K562 (cell line): ENCODE measurements around the gene FNBP1. TPM values are rescaled to one million over a fixed set of nuclear protein-coding genes. Genes with fewer than 3 reads are reported as not detected.
A peak's percentile ranks its signal among the peaks of the same experiment; 100 is the strongest.

Experiments used
- ATAC-seq: fragments of 200-7000 bp; cut with Tn5 transposase; 3 replicates; pipeline ENCODE4 v1.9.1; 2020; ENCODE audit warnings: moderate library complexity
- BruUV-seq: library from RNA; stranded (reverse); fragments of 400-500 nt; replicated peaks from 2 replicates; lab custom pipeline; 2021; lab: Mats Ljungman, UMichigan
- CTCF ChIA-PET: fragments of 300-600 bp; formaldehyde crosslinking; extraction: SDS; loops from one replicate; lab custom pipeline; 2021; ENCODE audit warnings: low intra/inter-chr PET ratio; lab: Yijun Ruan, JAX
- POLR2A ChIA-PET: fragments of 300-600, 350-650 bp; sonication (Branson Sonifier 250); formaldehyde crosslinking; extraction: SDS; loops from one replicate; lab custom pipeline; 2021; ENCODE audit warnings: antibody characterized with exemption, inconsistent platforms; lab: Yijun Ruan, JAX
- DNase-seq, 4 experiments: peaks; one replicate each; pipeline versions ENCODE4 v3.0.0 to v3.0.0-alpha.2; 2011 to 2018; ENCODE audit warnings: low spot score in 3 of 4, mixed read lengths in 3 of 4; ENCODE audit errors: extremely low read depth in 1 of 4
- FAIRE-seq: peaks from 2 replicates; lab custom pipeline; 2011; peaks lifted over from hg19 to GRCh38; lab: Jason Lieb, UNC
- H2AFZ ChIP-seq: 2 replicates; pipeline ENCODE4 v1.6.0; 2011; ENCODE audit warnings: low read depth, low read length, control low read depth, inconsistent platforms
- H3K27ac ChIP-seq: fragments of 200-600 bp; 3 replicates; pipeline ENCODE4 v1.8.0; 2011; ENCODE audit warnings: low read depth, mild to moderate bottlenecking, control low read depth, inconsistent platforms, low read length, moderate library complexity, mixed read lengths; ENCODE audit errors: extremely low read depth
- H3K27me3 ChIP-seq, 2 experiments: fragments of 300-600 bp in 1 of 2; 2 replicates in 1 of 2; 3 replicates in 1 of 2; pipeline versions ENCODE4 v1.6.0 to v1.8.0; 2011; ENCODE audit warnings: inconsistent platforms in 2 of 2, low read length in 2 of 2, mild to moderate bottlenecking in 1 of 2, mixed read lengths in 1 of 2, moderate library complexity in 1 of 2; ENCODE audit not compliant: control insufficient read depth in 2 of 2, insufficient read depth in 2 of 2
- H3K36me3 ChIP-seq: fragments of 300-600 bp; 3 replicates; pipeline ENCODE4 v1.8.0; 2011; ENCODE audit warnings: mild to moderate bottlenecking, low read length, inconsistent platforms; ENCODE audit not compliant: control insufficient read depth, insufficient read depth
- H3K4me1 ChIP-seq, 2 experiments: fragments of 200-600 bp in 1 of 2; replicated peaks in 1 of 2; 2 replicates in 1 of 2; 3 replicates in 1 of 2; pipeline versions ENCODE4 v1.5.1 to v1.8.0; 2011; ENCODE audit warnings: inconsistent platforms in 2 of 2, low read length in 2 of 2, mild to moderate bottlenecking in 1 of 2, mixed read lengths in 1 of 2, moderate library complexity in 1 of 2; ENCODE audit not compliant: control insufficient read depth in 2 of 2, insufficient read depth in 2 of 2
- H3K4me2 ChIP-seq: 2 replicates; pipeline ENCODE4 v1.6.1; 2011; ENCODE audit warnings: low read length, control low read depth, inconsistent platforms, mixed read lengths; ENCODE audit not compliant: insufficient read depth
- H3K4me3 ChIP-seq: fragments of 200-600 bp; sonication (generic), shearing (Covaris generic); 2 replicates; pipeline ENCODE4 v1.5.1; 2016; ENCODE audit warnings: control low read depth, inconsistent platforms
- H3K79me2 ChIP-seq: fragments of 200-600 bp; 3 replicates; pipeline ENCODE4 v1.8.0; 2011; ENCODE audit warnings: low read length, inconsistent platforms; ENCODE audit not compliant: control insufficient read depth, insufficient read depth
- H3K9ac ChIP-seq, 2 experiments: 2 replicates each; pipeline versions ENCODE4 v1.6.0 to v1.6.1; 2011; ENCODE audit warnings: low read depth in 2 of 2, low read length in 2 of 2, control low read depth in 1 of 2, inconsistent platforms in 1 of 2, mild to moderate bottlenecking in 1 of 2, mixed read lengths in 1 of 2; ENCODE audit not compliant: insufficient read depth in 1 of 2
- H3K9me1 ChIP-seq: one replicate; pipeline ENCODE4 v1.6.0; 2011; ENCODE audit warnings: inconsistent platforms, mild to moderate bottlenecking, low read length, moderate library complexity; ENCODE audit not compliant: control insufficient read depth, insufficient read depth
- H3K9me3 ChIP-seq: replicated peaks from 2 replicates; pipeline ENCODE4 v1.5.1; 2011; ENCODE audit warnings: low read depth, low read length, inconsistent platforms; ENCODE audit not compliant: control insufficient read depth, insufficient read depth
- H4K20me1 ChIP-seq: replicated peaks from 2 replicates; pipeline ENCODE4 v1.6.1; 2011; ENCODE audit warnings: low read length, inconsistent platforms, mixed read lengths; ENCODE audit not compliant: control insufficient read depth, insufficient read depth
- BHLHE40 ChIP-seq: IDR thresholded peaks from 2 replicates; pipeline ENCODE4 v1.6.1; 2011; ENCODE audit warnings: low read length, improper control_type of control experiment
- CTCF ChIP-seq, 3 experiments: IDR thresholded peaks in 2 of 3; conservative IDR thresholded peaks in 1 of 3; 2 replicates each; pipeline ENCODE4 v1.5.1; 2011 to 2012; ENCODE audit warnings: low read length in 3 of 3, mild to moderate bottlenecking in 3 of 3, control low read depth in 2 of 3, improper control_type of control experiment in 1 of 3, inconsistent platforms in 1 of 3, low read depth in 1 of 3, mixed read lengths in 1 of 3, moderate library complexity in 1 of 3; ENCODE audit not compliant: insufficient read depth in 2 of 3
- ILF3 ChIP-seq: fragments of 450-650 bp; IDR thresholded peaks from 2 replicates; pipeline ENCODE4 v1.6.1; 2018; ENCODE audit warnings: antibody characterized with exemption, mild to moderate bottlenecking, moderate library complexity, borderline replicate concordance
- NR2F6 ChIP-seq: fragments of 450-650 bp; formaldehyde crosslinking; IDR thresholded peaks from 2 replicates; pipeline ENCODE4 v1.4.0; 2020; ENCODE audit warnings: mild to moderate bottlenecking
- RAD21 ChIP-seq, 2 experiments: fragments of 250-450 bp in 1 of 2; fragments of 450-650 bp in 1 of 2; sonication (Bioruptor Pico) in 1 of 2; formaldehyde crosslinking in 1 of 2; IDR thresholded peaks in 1 of 2; conservative IDR thresholded peaks in 1 of 2; 2 replicates each; pipeline versions ENCODE4 v1.4.0 to v1.8.0; 2020 to 2022; ENCODE audit warnings: mild to moderate bottlenecking in 2 of 2, moderate library complexity in 1 of 2
- ZNF140 ChIP-seq: fragments of 250-450 bp; sonication (Bioruptor Pico); IDR thresholded peaks from 2 replicates; pipeline ENCODE4 v1.8.0; 2021; ENCODE audit warnings: moderate library complexity, mild to moderate bottlenecking, inconsistent platforms
- WGBS: fragments of 100-300 bp; shearing (Covaris generic); methylation state at CpG from one replicate; pipeline ENCODE4 v1.1.6; 2016; ENCODE audit warnings: low coverage, mixed read lengths; ENCODE audit not compliant: insufficient coverage; ENCODE audit errors: missing lambda C conversion rate; 5-methylcytosine and 5-hydroxymethylcytosine counted together
- in situ Hi-C: fragments of 300-500 bp; cut with MboI; formaldehyde crosslinking; loops from 4 replicates; pipeline ENCODE4 v1.15.0; 2018; ENCODE audit warnings: inconsistent platforms, mixed read lengths
- intact Hi-C: fragments of 100-400 bp; cut with micrococcal nuclease; formaldehyde crosslinking; loops from 2 replicates; pipeline ENCODE4 v1.14.2; 2022
- polyA plus RNA-seq, 8 experiments: library from polyadenylated mRNA; depleted of rRNA in 4 of 8; stranded (reverse) in 5 of 8; unstranded in 3 of 8; fragments of >200 nt; fragmentation: Nextera tagmentation in 2 of 8; fragmentation: Illumina TruSeq in 1 of 8; extraction: Ambion mirVana in 2 of 8; extraction: Trizol in 1 of 8; gene quantifications; 2 replicates each; pipeline versions ENCODE4 v1.2.1 to v1.2.3, GENCODE V29; 2011 to 2014; ENCODE audit warnings: inconsistent platforms in 1 of 8, missing spikeins in 1 of 8
- total RNA-seq, 7 experiments: library from RNA; depleted of rRNA in 6 of 7; stranded (reverse); fragments of >200 nt in 6 of 7; fragmentation: Illumina TruSeq in 2 of 7; extraction: Trizol in 2 of 7; gene quantifications; 2 replicates each; pipeline versions ENCODE4 v1.2.1 to v1.2.3, GENCODE V29; 2011 to 2021; ENCODE audit warnings: low replicate concordance in 1 of 7

The FNBP1 gene
- total and polyA plus RNA-seq, 9 of the 15 experiments (the other 6 are each of a cell fraction or from before 2014, with no cell fraction given): 1.8 to 14.9 (median 7.6) TPM

GRCh38 chr9:129929496-129930125 lies 113.4 kb downstream of the FNBP1 start:
- DNase-seq: peak in 1 of 4 experiments; percentile 13
- no peak overlapping the region for H2AFZ ChIP-seq
- in situ Hi-C loops (no loop called here), intact Hi-C loops (no loop called here)
- no peaks in the 10 kb centered on the region for H3K9me3 ChIP-seq
- POLR2A ChIA-PET: interaction anchor here (1.3 kb wide), 1 partner anchor 11 kb away, joined by 3 read pairs; no protein-coding TSS in a partner anchor
- no peak overlapping the region for H3K4me3 ChIP-seq
- H3K9ac ChIP-seq: no peak overlapping the region
- H3K27ac ChIP-seq: no peak overlapping the region
- no peak overlapping the region for H3K4me2 ChIP-seq
- H3K27me3 ChIP-seq: no peaks in the 10 kb centered on the region
- no peak for TF ChIP-seq ZNF140
- TF ChIP-seq CTCF (IDR thresholded peaks at IDR 0.05 in 2 of 3, conservative IDR thresholded peaks at IDR 0.05 in 1 of 3; ENCODE audit: insufficient read depth in 2 of 3, low read depth in 1 of 3, low read length in 3 of 3): peak in 1 of 3 experiments; percentile 20; a peak in 1 of 6 replicates
- no peak for TF ChIP-seq ILF3
- TF ChIP-seq BHLHE40: no peak
- TF ChIP-seq RAD21 (CRISPR knock-in tag; conservative IDR thresholded peaks at IDR 0.05 in 1 of 2, IDR thresholded peaks at IDR 0.05 in 1 of 2): peak in 1 of 2 experiments; percentile 40; a peak in 2 of 4 replicates
- TF ChIP-seq NR2F6: no peak
- TF ChIP-seq, all 486 proteins: peak for 2
- Histone ChIP-seq H3K36me3 (no peaks in the 10 kb centered on the region), H4K20me1 (no peaks in the 10 kb centered on the region), H3K4me1 (peaks cover 4 to 28% of the 10 kb centered on the region in 2 experiments; a peak in 4 of 5 replicates), H3K9me1 (no peaks in the 10 kb centered on the region), H3K79me2 (no peaks in the 10 kb centered on the region)
- 61% methylated on average over 9 of the region's 9 CpGs for WGBS
- no peak for FAIRE-seq
- CTCF ChIA-PET: no interaction called here
- peak; percentile 50; the same call in 2 of the 3 replicates for ATAC-seq
- no TSS peak for BruUV-seq
